Right ventricle myocardium superior (tissue), 1 donor: Measurements from ENCODE around the gene NOL12. TPM values are rescaled to one million over a fixed set of nuclear protein-coding genes. Genes with fewer than 3 reads are reported as not detected.
"Not testable (repeated sequence)": the region's sequence is repeated elsewhere in the genome, so short reads cannot be mapped to it uniquely, and the experiment has no call there.

Source experiments
- ATAC-seq: fragments of 200-7000 bp; cut with Tn5 transposase; one replicate; pipeline ENCODE4 v1.9.1; 2020; ENCODE audit warnings: mild to moderate bottlenecking; ENCODE audit not compliant: poor library complexity
- DNase-seq: peaks from one replicate; pipeline ENCODE4 v3.0.0-alpha.2; 2020
- intact Hi-C: fragments of 100-400 bp; cut with DNase I; formaldehyde crosslinking; loops from one replicate; pipeline ENCODE4 v1.11.2; 2022
- total RNA-seq: library from RNA; stranded (reverse); fragmentation: NEBNext Ultra II Directional; extraction: Animal tissue kit (Norgen Biotek cat#: 25700); gene quantifications from one replicate; pipeline ENCODE4 v1.2.1, GENCODE V29; 2021
- donor health status: DM: no; HTN: yes; CAD: no; lungs with severe emphysema.

The NOL12 gene
- total RNA-seq, 1 donor from 2014 or later = 14.3 TPM

DNA sequence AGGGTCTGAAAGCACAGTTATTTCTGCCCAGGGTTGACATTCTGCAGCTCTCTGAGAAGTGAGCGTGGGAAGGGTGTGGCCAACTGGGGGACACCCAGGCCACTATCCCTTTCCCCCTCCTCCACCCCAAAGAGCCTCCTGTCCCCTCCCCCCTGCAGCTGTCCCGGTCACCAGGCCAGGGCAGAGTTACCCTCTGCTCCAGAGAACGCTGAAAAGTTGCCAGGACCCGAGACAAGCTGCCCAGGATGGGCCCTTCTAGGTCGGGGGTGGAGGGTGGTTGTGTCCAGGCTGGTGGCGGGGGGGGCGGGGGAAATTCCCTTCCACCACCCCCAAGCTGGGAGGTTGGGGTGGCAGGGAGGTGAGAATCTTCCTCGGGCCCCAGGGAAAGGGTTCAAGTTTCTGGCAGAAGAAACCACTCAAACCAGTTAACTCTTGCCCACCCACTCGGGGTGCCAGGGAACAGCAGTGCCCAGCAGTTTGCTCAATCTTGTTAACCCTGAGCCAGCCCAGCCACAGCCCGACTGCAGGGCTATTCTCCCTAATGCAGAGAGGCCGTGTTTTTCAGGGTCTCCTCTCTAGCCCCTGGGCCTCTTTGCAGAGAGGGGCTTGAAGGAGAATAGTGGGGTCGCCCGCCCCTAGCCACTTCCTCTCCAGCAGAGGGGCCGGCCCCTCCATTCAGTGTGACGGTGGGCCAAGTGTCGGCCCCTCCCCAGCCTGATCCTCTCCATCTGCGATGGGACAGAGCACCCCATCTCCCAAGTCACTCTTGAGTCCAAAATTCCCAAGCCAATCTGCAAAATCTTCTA lies 10.0 kb upstream of the NOL12 start:
- DNase-seq (peak; percentile 77), ATAC-seq (peak; percentile 54)
- intact Hi-C loops = no loop called here

DNA sequence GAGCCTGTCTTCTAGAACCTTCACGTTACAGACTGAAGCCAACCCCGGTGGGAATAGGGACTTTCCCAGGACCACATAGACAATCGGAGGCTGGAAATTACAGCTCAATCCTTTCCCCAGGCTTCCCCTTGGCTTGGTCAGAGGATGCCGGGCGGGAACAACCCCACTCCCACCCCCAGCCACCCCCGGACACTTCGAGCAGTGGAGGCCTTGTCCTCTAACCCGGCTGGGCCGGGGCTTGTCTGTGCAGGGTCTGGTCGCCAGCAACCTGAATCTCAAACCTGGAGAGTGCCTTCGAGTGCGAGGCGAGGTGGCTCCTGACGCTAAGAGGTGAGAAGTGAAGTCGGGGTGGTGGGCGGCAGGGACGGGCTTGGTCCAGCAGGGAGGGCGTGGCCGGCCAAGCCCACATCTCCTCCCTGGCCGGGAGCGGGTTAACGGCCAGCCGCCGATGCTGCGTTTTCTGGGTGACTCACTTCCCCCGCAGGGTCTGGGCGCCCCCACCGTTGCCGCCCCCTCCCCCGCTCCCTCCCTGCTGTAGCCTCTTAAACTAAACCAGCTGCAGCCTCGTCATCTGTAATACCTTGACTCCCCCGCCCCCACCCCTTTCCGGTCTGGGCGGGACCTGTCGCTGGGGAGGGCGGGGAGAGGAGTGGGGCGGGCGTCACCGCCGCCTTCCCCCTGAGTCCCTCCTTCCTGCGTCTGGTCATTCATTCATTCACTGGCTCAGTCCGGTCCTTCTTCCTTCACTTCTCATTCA lies 9.2 kb upstream of the NOL12 start:
- ATAC-seq (peak; percentile 22), DNase-seq (peak; percentile 87)
- intact Hi-C loops = no loop called here

DNA sequence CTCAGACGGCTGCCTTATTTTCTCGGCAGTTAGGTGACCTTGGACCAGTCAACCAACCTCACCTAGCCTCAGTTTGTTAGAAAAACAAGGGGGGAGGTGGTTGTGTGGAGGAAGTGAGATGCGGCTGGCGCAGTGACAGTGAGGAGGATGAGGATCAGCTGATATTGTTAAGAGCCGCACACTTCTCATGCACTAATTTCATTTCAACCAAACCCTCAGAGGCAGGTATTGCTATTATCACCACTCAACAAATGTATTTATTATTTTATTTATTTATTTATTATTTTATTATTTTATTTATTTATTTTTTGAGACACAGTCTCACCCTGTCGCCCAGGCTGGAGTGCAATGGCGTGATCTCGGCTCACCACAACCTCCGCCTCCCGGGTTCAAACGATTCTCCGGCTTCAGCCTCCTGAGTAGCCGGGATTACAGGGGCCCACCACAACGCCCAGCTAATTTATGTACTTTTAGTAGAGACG lies 8.6 kb upstream of the NOL12 start:
- intact Hi-C loops = no loop called here
- ATAC-seq (no peak), DNase-seq (no peak)

DNA sequence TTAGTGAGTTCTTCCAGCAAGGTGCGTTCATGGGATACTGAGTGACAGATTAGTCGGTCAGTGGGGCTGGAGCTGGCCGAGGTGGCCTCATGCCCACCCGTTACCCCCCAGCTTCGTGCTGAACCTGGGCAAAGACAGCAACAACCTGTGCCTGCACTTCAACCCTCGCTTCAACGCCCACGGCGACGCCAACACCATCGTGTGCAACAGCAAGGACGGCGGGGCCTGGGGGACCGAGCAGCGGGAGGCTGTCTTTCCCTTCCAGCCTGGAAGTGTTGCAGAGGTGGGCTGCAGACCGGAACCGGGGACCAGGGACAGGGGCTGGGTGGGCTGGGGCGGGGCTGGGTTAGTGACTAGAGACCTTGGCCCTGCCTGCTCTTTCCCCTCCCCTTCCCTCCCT lies 7.8 kb upstream of the NOL12 start:
- no peak for DNase-seq
- intact Hi-C loops = no loop called here
- no peak for ATAC-seq

DNA sequence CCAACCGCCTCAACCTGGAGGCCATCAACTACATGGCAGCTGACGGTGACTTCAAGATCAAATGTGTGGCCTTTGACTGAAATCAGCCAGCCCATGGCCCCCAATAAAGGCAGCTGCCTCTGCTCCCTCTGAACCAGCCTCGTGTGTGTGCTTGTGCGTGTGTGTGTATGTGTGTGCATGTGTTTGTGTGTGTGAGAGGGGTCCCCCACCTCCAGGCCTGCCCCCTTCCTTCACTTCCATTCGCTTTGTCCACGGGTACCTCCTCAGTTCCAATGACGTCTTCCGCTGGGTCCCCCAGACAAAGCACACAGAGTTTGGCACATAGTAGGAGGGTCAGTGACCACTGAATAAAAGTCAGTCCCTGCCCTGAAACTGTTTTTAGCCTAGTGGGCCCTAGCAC lies 6.5 kb upstream of the NOL12 start:
- ATAC-seq (no peak), DNase-seq (no peak)
- intact Hi-C loops = no loop called here

DNA sequence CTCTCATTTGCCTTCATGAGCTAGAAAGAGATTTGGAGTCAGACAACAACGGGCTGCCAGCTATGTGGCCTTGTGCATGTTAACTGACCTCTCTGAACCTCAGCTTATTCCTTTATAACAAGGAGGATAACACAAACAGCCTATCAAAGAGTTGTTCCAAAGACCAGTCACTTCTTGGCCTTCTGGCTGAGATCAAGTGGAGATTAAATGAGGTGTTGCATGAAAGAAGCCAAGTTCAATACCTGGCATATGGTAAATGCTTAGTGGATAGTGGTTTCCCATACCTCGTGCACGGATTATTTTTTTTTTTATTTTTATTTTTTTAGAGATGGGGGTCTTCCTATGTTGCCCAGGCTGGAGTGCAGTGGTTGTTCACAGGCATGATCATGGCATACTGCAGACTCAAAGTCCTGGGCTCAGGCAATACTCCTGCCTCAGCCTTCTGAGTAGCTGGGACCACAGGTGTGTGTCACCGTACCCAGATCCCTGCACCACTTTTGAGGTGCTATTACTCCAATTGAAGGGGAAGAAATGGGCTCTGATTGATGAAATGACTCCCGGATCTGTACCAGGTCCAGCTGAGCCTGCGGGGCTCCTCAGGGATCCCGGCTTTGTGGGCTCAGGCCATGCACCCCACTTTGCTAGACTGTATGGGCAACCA lies 5.8 kb upstream of the NOL12 start:
- ATAC-seq = no peak
- DNase-seq = no peak
- intact Hi-C loops = no loop called here

DNA sequence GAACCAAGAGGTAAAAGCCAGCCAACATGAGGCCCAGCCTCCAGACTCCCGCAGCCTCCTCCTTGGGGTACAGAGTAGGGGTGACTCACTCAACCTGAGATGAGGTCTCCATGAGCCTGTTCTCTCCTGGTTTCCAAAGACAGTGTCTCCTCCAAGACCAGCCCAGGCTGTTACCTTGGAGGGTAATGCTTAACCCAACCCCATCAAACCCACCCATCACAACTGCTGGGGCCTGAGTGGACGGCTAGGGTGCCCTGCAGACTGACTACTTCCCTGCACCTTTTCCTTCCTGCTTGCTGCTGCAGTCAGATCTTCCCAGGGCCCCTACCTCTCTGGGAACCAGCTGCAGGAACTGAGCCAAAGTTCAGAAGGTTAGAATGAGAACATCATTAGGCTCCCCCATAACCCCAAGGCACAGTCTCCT lies 5.1 kb upstream of the NOL12 start:
- intact Hi-C loops = no loop called here
- DNase-seq (no peak), ATAC-seq (no peak)

DNA sequence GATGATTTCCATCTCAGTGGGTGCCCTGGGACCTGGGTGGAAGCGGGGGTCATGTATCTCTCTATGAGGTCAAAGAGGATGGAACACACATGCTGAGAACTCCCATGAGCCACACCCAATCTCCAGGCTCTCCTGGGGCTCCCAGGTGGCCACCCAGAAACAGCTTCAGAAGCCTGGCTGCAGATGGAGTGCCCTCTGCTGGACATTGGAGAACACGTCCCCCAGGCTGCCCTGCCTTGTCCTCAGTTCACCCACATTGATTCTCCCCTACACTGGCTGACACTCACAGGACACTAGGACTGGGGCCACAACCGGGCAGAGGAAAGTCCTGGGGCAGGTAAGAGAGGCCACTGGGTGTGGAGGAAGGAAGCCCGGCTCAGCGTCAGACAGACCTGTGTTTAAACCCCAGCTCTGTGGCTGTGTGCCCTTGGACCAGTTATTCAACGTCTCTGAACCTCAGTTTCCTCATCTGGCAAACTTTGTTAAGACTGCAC lies 4.5 kb upstream of the NOL12 start:
- intact Hi-C loops = no loop called here
- DNase-seq (peak; percentile 77), ATAC-seq (peak; percentile 56)

DNA sequence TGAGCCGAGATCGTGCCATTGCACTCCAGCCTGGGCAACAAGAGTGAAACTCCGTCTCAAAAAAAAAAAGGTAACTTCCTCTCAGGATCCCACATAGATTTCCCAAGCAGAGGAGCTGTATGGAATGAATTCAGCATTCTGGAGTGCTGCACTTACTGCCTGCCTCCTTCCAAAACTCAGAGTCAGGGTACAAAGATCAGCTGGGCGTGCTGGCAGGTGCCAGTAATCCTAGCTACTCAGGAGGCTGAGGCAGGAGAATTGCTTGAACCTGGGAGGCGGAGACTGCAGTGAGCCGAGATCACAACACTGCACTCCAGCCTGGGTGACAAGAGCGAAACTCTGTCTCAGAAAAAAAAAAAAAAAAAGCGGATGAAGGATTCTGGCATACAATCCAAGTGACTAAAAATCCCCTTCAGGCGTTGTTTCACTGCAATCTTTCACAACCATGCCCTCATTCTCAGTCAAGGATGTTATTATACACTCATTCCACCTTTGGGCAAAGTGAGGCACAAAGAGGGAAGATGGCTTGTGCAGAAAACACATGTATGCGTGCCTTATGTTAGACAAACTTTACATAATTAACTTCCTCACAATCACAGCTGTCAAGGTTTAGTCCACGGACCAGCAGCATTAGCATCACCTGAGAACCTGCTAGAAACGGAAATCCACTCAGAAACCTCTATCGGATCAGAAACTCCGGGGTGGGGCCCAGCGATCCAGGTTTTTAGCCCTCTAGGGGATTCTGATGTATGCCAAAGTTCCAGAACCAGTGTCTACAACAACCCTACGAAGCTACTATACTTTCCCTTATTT lies 1.1 kb upstream of the NOL12 start:
- ATAC-seq (no peak), DNase-seq (no peak)
- intact Hi-C loops = loop anchor here (5.0 kb wide), 1 partner anchor 73 kb away; no protein-coding TSS in a partner anchor

DNA sequence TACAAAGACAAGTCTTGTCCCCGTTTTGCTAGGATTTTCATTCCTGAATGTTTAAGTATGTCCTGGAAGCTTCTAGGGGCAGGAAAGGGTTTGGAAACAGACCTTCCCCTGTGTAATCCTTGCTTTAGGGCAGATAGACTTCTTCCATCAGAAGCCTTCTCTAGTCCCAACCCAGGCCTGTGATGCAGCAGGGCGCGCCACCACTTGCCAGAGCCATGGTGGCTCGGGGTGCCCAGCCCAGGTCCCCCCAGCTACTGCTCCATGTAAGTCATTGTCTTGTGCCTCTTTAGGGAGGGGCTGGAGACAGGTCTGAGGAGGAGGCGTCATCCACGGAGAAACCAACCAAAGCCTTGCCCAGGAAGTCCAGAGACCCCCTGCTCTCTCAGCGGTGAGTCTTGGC lies 4.3 kb downstream of the NOL12 start:
- ATAC-seq = no peak
- intact Hi-C loops = no loop called here

DNA sequence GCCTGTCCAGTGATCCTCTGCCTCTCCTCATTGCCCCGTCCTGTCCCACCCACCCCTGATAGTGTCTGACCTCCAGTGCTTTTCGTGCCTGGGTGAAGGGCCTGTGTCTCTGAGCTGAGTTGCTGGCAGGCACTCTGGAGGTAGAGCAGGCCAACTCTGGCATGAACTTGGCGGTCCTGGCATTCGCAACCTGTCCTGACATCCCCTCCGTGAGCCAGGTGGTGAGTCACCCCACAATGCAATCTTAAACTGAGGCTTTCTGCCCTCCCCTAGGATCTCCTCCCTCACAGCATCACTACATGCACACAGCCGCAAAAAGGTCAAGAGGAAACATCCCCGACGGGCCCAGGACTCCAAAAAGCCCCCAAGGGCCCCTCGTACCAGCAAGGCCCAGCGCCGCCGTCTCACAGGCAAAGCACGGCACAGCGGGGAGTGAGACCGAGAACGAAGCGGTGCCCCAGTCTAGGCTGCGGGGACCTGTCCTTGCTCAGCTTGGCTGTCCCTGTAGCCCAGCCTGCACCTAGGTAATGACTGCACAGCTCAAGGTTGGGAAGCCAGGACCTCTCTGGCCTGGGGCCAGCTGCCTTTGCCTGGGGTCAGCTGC lies 4.9 kb downstream of the NOL12 start:
- DNase-seq = no peak
- intact Hi-C loops = no loop called here
- no peak for ATAC-seq

More for the DNA sequence above, 4.3 kb downstream of the NOL12 start:
- no peak for DNase-seq

DNA sequence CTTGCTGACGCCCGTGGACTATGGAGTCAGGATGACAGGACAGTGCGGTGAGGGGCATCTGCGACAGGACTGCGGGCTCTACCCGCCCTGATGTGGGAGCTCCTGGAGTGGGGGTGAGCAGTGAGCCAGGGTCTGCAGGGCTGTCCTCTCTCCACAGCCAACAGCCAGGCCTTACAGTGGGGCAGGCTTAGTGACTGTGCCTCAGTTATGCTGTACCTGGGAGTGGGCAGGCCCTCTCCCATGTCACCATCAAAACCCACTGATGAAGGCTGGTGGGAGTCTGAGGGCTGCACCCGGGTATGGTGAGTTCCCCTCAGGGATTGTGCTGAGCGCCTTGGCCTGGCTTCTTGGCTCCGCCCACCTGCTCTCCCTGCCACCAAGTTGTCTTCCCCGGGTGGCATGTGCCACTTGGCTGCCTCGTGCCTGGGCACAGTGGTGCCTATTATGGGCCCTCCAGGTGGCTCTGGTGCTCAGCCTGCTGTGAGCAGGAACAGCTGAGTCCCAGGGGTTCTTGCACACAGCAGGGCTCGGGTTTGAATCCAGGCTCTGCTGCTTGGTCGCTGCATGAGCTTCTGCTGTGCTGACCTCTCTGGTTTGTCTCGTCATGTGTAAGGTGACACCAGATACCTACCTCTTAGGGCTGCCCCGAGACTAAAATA lies 6.6 kb downstream of the NOL12 start:
- intact Hi-C loops = no loop called here
- ATAC-seq (no peak), DNase-seq (no peak)

DNA sequence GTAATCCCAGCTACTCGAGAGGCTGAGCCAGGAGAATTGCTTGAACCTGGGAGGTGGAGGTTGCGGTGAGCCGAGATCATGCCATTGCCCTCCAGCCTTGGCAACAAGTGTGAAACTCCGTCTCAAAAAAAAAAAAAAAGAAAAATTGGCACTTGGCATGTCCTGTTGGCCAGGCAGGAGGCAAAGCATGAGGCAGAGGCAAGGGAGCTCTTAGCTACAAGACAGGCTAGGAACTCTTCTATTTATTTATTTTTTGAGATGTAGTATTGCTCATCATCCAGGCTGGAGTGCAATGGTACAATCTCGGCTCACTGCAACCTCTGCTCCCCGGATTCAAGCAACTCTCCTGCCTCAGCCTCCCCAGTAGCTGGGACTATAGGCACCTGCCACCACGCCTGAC lies 8.0 kb downstream of the NOL12 start:
- DNase-seq, ATAC-seq, intact Hi-C loops: not testable (repeated sequence)

DNA sequence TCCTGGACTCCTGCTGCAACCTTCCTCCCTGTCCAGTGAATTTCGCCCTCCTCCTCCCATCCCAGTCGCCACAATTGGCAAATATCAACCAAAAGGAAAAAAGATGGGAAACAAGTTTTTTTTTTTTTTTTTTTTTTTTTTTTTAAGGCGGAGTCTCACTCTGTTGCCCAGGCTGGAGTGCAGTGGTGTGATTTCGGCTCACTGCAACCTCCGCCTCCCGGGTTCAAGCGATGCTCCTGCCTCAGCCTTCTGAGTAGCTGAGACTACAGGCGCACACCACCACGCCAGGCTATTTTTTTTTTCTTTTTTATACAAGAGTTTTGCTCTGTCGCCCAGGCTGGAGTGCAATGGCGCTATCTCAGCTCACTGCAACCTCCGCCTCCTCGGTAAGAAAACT lies 10.1 kb downstream of the NOL12 start:
- ATAC-seq, DNase-seq, intact Hi-C loops: not testable (repeated sequence)

DNA sequence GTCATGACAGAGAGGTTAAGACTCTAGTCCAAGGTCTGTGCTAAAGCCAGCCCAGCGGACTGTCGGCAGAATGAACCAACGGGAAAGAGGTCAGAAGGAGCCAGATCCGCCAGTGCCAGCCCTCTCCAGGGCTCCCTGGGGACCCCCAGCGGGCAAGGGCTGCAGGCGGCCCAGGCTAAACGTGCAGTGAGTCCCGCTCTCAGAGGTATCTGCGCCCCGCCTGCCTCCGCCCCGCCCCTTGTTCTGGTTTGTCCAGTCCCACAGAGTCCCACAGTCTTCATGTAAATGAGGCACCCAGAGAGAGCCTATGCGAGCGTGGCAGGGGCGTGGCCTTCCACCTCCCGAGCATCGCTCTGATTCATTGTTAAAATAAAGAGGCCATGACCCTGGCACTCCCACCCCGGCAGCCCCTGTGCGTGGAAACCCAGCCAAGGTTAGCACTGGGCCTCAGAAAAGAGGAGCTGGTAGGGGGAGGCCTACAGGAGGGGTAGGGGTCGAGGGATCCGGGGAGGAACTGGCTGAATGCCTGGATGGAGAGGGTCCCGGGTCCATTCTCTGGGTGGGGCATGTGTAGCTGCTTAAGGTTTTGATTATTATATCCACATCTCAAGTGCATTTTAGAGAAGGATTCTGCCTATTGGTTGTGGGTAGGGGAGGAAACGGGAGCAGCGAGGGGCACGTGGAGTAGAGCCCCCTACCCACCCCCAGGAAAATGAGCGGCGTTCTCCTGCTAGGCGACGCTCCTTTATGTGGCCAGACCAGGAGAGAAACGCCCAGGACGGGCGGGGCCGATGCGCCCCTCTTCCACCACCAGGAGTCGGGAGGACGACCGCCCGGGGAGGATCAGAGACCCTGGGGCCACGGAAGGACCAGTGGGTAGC lies 10.8 kb downstream of the NOL12 start, which contains the start of gene TRIOBP:
Gene TRIOBP (plus strand): TSS at position 392 of the 881 bp plus-strand sequence. CDS start 4,318 bp downstream, outside the sequence.
- ATAC-seq (peak; percentile 99), DNase-seq (peak; percentile 98)
- intact Hi-C loops = no loop called here

DNA sequence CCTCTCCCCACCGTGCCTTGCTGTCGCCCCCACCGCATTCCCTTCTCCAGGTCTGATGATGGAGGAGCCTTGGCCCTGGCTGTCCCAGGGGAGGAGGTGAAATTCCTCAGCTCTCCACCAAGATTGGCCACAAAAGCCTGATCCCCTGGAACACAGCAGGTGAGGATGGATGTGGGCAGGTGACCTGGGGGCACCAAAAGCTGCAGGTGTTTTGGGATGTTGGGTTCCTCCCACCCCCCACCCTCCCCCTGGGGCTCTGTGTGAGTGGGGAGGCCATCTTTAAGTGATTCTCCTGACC lies 11.3 kb downstream of the NOL12 start:
- DNase-seq = no peak
- intact Hi-C loops = no loop called here
- ATAC-seq = no peak
